HG02763 (cell line): ENCODE measurements around the gene CTBP2.
A peak's percentile ranks its signal among the peaks of the same experiment; 100 is the strongest.

ENCODE experiments used
- ATAC-seq: cut with Tn5 transposase; IDR thresholded peaks from one replicate; pipeline ENCODE4 v1.9.1; 2021; ENCODE audit warnings: mild to moderate bottlenecking, moderate library complexity; ENCODE audit not compliant: unreplicated experiment

Gene CTBP2

DNA sequence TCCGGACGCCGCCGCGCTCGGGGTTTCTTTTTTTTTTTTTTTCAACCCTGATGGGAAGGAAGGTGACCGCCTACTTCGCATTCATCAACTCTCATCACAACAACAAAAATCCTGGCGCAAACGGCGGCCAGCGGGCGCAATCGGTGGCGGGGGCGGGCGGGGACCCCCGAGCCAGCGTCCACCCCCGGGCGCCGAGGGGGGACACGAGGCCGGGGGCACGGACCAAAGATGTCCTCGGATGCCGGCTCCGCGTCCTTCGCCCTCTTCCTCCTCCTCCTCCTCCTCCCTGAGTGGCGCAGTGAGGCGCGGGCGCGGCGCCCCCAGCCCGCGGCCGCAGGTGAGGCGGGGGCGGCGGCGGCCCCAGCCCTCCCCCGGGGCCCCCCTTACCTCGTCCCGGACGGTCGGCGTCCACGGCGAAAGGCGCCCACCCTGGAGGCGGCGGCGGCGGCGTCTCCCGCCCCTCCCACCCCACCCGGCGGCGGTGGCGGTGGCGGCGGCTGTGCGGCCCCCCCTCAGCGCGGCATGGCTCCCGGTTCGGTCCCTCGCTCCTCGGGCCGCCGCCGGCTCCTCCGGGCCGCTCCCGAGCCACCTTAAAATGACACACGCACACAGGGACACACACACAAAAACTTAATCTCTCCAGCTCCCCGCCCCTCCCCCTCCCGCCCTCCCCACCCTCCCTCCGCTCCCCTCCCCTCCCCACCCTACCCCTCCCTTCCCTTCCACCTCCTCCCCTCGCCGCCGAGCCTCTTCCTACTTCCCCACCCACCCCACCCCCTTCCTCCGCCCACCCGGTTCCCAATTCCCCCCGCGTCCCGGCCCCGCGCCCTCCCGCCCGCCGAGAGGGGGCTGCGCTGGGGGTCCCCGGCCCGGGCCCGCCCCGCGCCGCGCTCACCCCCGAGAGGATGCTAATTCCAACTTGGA, at the start of gene CTBP2:
CTBP2 (minus strand) TSS at position 632 of the 924 bp plus-strand sequence.
- no peak for ATAC-seq

- ATAC-seq, result no peak
Measured at GRCh38 chr10:125209591-125210355, 49.4 kb upstream of the CTBP2 start.

DNA sequence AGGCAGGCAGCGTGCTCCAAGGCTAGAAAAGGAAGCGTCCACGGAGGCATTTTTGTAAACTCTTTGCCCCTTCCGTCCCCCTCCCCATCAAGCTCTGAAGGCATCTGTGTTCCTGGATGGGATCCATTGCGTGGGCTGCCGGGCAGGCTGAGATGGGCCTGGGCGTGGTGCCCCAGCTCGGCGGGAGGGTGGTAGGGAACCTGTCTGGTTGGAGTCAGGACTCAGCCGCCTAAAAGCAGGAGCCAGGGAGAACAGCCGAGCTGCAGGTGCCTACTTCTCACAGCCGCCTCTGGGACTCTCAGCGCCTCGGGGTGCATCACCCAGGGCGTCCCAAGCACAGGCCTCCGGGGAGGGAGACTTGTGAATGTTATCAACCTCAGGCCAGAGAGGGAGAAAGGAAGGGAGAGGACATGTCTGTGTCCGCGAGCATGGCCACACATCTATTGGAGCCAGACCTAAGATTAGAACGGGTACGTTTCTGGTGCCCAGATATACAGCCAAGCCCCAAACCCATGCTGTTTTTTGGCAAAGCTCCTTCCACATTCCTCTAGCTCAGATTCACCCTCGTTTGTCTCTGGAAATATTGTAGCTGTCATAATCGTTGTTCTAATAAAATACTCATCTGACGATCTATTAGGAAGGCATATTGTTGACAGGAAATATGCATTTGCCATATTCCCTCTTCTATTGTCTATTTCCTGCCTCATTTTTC, 48.6 kb upstream of the CTBP2 start:
- ATAC-seq, result no peak

DNA sequence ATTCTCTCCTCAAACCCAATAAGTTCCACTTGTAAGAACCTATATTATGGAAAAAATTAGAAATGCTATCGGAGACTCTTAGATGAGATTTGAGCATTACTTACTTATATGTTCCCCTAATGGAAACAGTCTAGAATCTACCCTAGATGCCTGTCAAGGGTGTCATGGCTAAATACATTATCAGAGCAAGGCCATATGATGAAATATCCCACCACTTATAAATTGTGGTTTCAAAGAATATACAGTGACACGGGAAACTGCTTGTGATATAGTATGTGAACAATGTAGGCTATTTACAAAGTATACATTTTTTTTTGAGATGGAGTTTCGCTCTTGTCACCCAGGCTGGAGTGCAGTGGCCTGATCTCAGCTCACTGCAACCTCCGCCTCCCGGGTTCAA, 46.3 kb upstream of the CTBP2 start:
- no peak for ATAC-seq

DNA sequence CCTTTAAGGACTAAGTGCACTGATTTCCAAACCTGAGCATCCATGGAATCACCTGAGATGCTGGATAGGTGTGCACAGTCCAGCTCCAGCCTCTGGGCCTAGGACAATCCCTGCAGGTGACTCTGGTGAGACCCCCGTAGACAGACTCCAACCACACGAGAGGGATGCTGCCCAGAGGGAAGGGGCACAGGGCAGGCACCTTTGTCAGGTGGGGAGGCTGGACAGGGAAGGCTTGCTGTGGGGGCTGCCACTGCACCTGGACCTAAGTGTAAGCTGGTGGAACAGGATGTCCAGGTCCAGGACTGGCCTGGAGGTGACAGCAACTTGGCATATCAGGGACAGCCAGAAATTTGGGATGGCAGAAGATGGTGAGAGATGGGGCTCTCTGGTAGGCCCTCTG, 45.1 kb upstream of the CTBP2 start:
- no peak for ATAC-seq

- ATAC-seq, result no peak
Measured at GRCh38 chr10:125204400-125204799, 44.0 kb upstream of the CTBP2 start.

DNA sequence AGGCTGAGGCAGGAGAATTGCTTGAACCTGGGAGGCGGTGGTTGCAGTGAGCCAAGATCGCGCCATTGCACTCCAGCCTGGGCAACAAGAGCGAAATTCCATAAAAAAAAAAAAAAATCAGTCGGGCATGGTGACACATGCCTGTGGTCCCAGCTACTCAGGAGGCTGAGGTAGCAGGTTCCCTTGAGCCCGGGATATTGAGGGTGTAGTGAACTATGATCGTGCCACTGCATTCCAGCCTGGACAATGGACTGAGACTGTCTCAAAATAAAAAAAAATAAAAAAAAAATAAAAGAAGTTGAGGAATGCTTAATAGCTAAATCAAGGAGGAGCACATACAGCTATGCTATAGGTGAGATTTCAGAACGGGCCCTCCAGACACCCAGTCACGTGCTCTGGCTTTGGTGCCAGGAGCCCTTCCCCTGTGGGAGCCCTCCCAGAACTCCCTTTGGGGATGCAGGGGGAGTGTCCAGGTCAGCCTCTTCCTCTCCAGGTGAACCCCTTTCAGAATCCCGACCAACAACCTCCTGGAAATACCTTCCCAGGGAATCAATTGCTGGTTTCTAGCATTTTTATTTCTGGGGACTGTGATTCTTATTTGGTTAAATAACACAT, 42.9 kb upstream of the CTBP2 start:
- ATAC-seq, result no peak

DNA sequence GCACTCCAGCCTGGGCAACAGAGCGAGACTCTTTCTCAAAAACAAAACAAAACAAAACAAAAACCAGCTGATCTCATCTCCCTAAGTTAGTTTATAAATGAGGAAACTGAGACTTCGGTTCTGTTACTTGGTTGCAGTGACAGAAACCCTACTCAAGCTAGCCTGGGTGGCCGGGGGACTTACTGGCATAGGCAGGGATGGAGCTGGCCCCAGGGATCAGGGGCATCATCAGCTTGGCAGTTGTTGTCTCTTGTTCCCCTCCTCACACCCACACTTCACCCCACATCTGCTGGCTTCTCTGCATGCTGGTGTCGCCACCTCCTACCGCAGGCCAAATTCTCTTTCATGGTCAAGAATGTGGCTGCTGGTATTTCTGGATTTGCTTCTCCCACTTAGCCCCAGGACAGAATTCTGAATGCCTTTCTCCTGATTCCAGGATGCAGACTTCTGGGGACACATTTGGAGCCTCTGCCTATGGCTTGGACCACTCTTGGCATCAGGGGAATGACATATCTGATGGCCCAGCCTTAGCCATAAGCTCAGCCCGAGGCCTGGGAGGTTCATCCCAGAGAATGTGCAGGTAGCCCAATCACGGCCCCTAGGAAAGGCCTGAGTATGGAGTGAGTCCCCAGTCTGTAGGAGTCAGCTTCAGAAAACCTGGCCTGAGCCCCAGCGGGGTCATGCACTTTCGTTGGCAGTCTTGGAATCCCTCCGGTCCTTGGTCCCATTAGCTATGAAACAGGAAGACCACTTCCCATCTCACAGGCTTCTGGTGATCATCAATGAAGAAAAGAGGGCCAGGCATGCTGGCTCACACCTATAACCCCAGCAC, 41.6 kb upstream of the CTBP2 start:
- no peak for ATAC-seq

GRCh38 chr10:125201108-125201524, 40.8 kb upstream of the CTBP2 start:
- peak; percentile 60 for ATAC-seq

DNA sequence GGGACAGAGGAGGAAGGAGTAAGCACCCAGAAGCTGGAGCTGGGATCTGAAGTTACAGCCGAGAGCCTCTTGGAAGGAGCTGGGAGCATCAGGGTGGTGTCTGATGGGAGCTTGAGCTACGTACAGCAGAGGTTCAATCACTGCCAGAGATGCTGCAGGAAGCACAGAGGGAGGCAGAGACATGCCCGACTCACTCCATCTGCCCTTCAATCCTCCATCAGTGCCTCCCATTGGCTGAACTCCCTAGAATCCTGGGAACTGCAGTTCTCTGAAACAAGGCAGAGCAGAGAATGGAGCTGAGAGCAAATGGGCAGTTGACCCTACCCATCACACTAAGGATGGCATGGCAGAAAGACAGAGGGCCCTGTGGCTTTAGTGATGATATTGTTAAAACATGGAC, 40.0 kb upstream of the CTBP2 start:
- no peak for ATAC-seq

DNA sequence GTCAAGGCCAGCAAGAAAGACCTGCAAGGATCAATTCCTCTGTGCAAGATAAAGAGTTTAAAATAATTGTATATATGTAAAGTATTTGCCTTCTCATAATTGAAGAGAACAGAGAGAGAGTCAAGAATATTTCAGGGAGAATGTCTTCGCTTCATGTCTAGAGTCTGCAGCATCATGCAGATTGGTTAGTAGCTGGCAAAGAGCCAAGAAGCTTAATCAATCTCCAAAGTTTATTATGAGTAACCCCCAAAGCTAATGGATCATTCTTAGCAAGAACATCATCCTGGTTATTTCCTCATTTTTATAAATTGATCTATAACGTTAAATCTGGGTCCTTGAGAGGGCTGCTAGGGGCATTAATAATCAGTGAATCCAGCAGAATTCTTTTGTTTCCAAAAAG, 38.9 kb upstream of the CTBP2 start:
- no peak for ATAC-seq

DNA sequence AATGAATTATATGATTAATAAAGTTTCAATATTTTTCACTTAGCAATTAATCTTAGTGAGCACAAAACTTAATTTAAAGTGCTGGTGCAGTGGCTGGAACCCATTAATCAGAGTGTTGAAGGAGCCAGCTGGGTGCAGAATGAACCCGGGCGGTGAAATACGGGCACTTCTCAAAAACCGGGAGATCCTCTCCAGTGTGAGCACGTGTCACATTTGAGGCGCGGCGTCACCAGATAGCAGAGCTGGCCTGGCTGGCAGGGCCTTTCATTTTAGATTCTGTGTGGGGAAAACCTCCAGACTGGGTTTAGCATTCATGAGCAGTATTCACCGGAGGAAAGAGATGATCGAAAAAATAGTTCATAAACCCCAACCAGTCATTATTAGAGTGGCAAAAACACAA, 34.5 kb upstream of the CTBP2 start:
- ATAC-seq, result no peak

- ATAC-seq, result no peak
Measured at GRCh38 chr10:125193306-125193877, 33.0 kb upstream of the CTBP2 start.

- ATAC-seq, result no peak
Measured at GRCh38 chr10:125192620-125193019, 32.3 kb upstream of the CTBP2 start.

DNA sequence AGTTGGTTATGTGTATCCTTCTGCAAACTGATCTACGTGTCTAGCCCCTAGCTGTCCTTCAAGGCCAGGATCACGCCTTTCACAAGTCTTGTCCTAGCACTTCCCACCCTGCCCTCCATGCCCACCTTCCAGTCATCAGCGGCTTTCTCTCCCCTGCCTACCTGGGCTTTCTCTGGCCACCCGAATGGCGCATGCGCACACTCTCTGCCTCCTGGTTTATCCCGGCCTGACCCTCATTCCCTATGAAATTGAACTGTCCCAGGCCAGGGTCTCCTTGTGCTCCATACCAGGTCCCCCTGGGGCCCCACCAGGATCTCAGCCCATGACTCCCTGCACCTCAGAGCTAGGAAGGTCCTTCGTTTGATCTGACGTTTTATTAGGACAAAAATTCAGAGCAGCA, 31.6 kb upstream of the CTBP2 start:
- ATAC-seq, result no peak

GRCh38 chr10:125190946-125191345, 30.6 kb upstream of the CTBP2 start:
- ATAC-seq, result no peak

GRCh38 chr10:125190414-125190813, 30.1 kb upstream of the CTBP2 start:
- no peak for ATAC-seq

- ATAC-seq, result no peak
Measured at GRCh38 chr10:125189162-125189561, 28.8 kb upstream of the CTBP2 start.

GRCh38 chr10:125187238-125188194, 27.2 kb upstream of the CTBP2 start:
- no peak for ATAC-seq
